HepG2 (cell line): ENCODE measurements around the gene SLC7A8. TPM values are rescaled to one million over a fixed set of nuclear protein-coding genes. Genes with fewer than 3 reads are reported as not detected.

Experiments
- ATAC-seq: fragments of 200-7000 bp; cut with Tn5 transposase; 3 replicates; pipeline ENCODE4 v1.9.1; 2020; ENCODE audit warnings: mild to moderate bottlenecking, moderate library complexity
- BruUV-seq: library from RNA; stranded (reverse); fragments of 400-500 nt; replicated peaks from 2 replicates; lab custom pipeline; 2021; lab: Mats Ljungman, UMichigan
- CTCF ChIA-PET: fragments of 300-600 bp; formaldehyde crosslinking; extraction: SDS; loops from one replicate; lab custom pipeline; 2021; ENCODE audit warnings: low total read pairs, inconsistent platforms, low intra/inter-chr PET ratio; lab: Yijun Ruan, JAX
- POLR2A ChIA-PET: fragments of 350-600 bp; sonication (Branson Sonifier 250); formaldehyde crosslinking; loops from one replicate; lab custom pipeline; 2020; ENCODE audit warnings: antibody characterized with exemption, inconsistent platforms; lab: Yijun Ruan, JAX
- DNase-seq: peaks from one replicate; pipeline ENCODE4 v3.0.0-alpha.2; 2015; ENCODE audit warnings: low spot score
- FAIRE-seq: peaks from 3 replicates; lab custom pipeline; 2011; peaks lifted over from hg19 to GRCh38; lab: Jason Lieb, UNC
- H2AFZ ChIP-seq: one replicate; pipeline ENCODE4 v1.6.1; 2011; ENCODE audit warnings: low read length, inconsistent platforms
- H3K27ac ChIP-seq: fragments of 300-600 bp; 3 replicates; pipeline ENCODE4 v1.8.0; 2011; ENCODE audit warnings: mixed run types, mild to moderate bottlenecking, mixed read lengths, low read length, inconsistent platforms; ENCODE audit not compliant: insufficient read depth; ENCODE audit errors: extremely low read length
- H3K27me3 ChIP-seq, 2 experiments: fragments of 200-600 bp in 1 of 2; 2 replicates in 1 of 2; 3 replicates in 1 of 2; pipeline versions ENCODE4 v1.6.0 to v1.8.0; 2011; ENCODE audit warnings: low read length in 2 of 2, mild to moderate bottlenecking in 2 of 2, moderate library complexity in 2 of 2, inconsistent platforms in 1 of 2; ENCODE audit not compliant: insufficient read depth in 2 of 2, control insufficient read depth in 1 of 2
- H3K36me3 ChIP-seq, 2 experiments: fragments of 200-600 bp in 1 of 2; replicated peaks in 1 of 2; 2 replicates in 1 of 2; 3 replicates in 1 of 2; pipeline versions ENCODE4 v1.5.1 to v1.8.0; 2011; ENCODE audit warnings: low read length in 2 of 2, inconsistent platforms in 1 of 2; ENCODE audit not compliant: insufficient read depth in 2 of 2, control insufficient read depth in 1 of 2
- H3K4me1 ChIP-seq: 2 replicates; pipeline ENCODE4 v1.5.1; 2012; ENCODE audit warnings: low read length, inconsistent platforms; ENCODE audit not compliant: insufficient read depth
- H3K4me2 ChIP-seq: 2 replicates; pipeline ENCODE4 v1.6.0; 2011; ENCODE audit warnings: low read depth, low read length, inconsistent platforms
- H3K4me3 ChIP-seq, 3 experiments: fragments of 200-600 bp in 1 of 3; sonication (generic), shearing (Covaris generic) in 1 of 3; replicated peaks in 1 of 3; 2 replicates each; pipeline ENCODE4 v1.5.1; 2011 to 2016; ENCODE audit warnings: low read length in 3 of 3, inconsistent platforms in 2 of 3, low read depth in 2 of 3, mild to moderate bottlenecking in 2 of 3, control low read depth in 1 of 3, mixed read lengths in 1 of 3; ENCODE audit not compliant: insufficient read depth in 1 of 3
- H3K79me2 ChIP-seq: one replicate; pipeline ENCODE4 v1.6.1; 2011; ENCODE audit warnings: low read length, inconsistent platforms; ENCODE audit not compliant: insufficient read depth
- H3K9ac ChIP-seq: 2 replicates; pipeline ENCODE4 v1.6.0; 2011; ENCODE audit warnings: mild to moderate bottlenecking, low read depth, low read length, inconsistent platforms; ENCODE audit not compliant: insufficient read depth
- H3K9me3 ChIP-seq: 2 replicates; pipeline ENCODE4 v1.5.1; 2012; ENCODE audit warnings: mild to moderate bottlenecking, low read length
- H4K20me1 ChIP-seq: 2 replicates; pipeline ENCODE4 v1.6.0; 2011; ENCODE audit warnings: inconsistent platforms, mild to moderate bottlenecking, low read length, moderate library complexity; ENCODE audit not compliant: insufficient read depth
- NFIB ChIP-seq: sonication (generic); formaldehyde crosslinking; IDR thresholded peaks from 2 replicates; pipeline ENCODE4 v1.9.0; 2021; ENCODE audit warnings: missing genetic modification reagents, mild to moderate bottlenecking, borderline replicate concordance
- WGBS: methylation state at CpG from one replicate; pipeline ENCODE4 v1.1.6; 2017; ENCODE audit warnings: low lambda C conversion rate; 5-methylcytosine and 5-hydroxymethylcytosine counted together
- in situ Hi-C: cut with HindIII; loops from 2 replicates; pipeline ENCODE4 v1.10.0; 2017; ENCODE audit warnings: low pct_unique_long_range_greater_than_20kb; ENCODE audit not compliant: extremely low pct_ligation_motif_present
- intact Hi-C: fragments of 100-400 bp; cut with micrococcal nuclease; formaldehyde crosslinking; loops from one replicate; pipeline ENCODE4 v1.10.0; 2022; ENCODE audit not compliant: unreplicated experiment
- polyA plus RNA-seq, 8 experiments: library from polyadenylated mRNA; depleted of rRNA in 3 of 8; stranded (reverse) in 7 of 8; unstranded in 1 of 8; fragments of >200 nt; fragmentation: Illumina TruSeq in 4 of 8; extraction: Trizol in 4 of 8; gene quantifications; 2 replicates each; pipeline versions ENCODE4 v1.2.1 to v1.2.3, GENCODE V29; 2011 to 2016; ENCODE audit warnings: low read depth in 4 of 8, missing spikeins in 1 of 8, mixed read lengths in 1 of 8; ENCODE audit not compliant: insufficient read depth in 1 of 8
- total RNA-seq, 5 experiments: library from RNA; depleted of rRNA; stranded (reverse); fragments of >200 nt; fragmentation: Illumina TruSeq; extraction: Trizol; gene quantifications; 2 replicates each; pipeline ENCODE4 v1.2.3, GENCODE V29; 2016; ENCODE audit warnings: low read depth in 1 of 5
- TF ChIP-seq, protein P1 (sequence below): sonication (generic); formaldehyde crosslinking; IDR thresholded peaks from 2 replicates; pipeline ENCODE4 v1.5.0; 2020; ENCODE audit warnings: mild to moderate bottlenecking, missing genetic modification reagents, borderline replicate concordance

Gene SLC7A8
- total and polyA plus RNA-seq, 2 of the 13 experiments (the other 11 are each of a cell fraction or from before 2014, with no cell fraction given), result 0.25 TPM; not detected in 1

DNA sequence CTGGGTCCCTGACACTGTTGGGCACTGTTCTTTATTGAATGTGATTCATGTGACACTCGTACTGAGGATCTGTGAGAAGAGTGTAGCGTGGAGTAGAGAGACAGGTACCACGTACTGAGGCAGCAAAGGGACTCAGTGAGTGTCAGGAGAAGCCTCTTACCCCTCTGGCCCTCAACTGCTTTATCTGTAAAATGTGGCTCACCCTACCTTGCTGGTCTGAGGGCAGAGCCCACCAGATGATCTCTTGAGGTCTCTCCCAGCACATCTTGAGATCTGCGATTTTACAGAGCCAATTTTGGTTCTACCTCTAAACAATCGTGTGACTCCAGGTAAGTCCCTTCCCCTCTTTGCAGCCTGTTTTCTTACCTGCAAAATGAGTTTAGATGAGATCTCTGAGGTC, 67.5 kb downstream of the SLC7A8 start:
- no peak overlapping the region for H3K4me3 ChIP-seq
- no peak for FAIRE-seq
- H2AFZ ChIP-seq, result no peak overlapping the region
- BruUV-seq, result no TSS peak
- H3K4me2 ChIP-seq, result no peak overlapping the region
- ChIA-PET CTCF (interaction anchor here (9.6 kb wide), 1 partner anchor 69 kb away, joined by 493 read pairs; the partner anchor contains the start of gene SLC7A8), POLR2A (interaction anchor here (0.7 to 0.9 kb wide), 2 partner anchors 21 to 54 kb away, joined by 3 read pairs; partner anchors contain the start of genes ACIN1 and C14orf119)
- peaks cover 47% of the 10 kb centered on the region for H3K4me1 ChIP-seq
- TF ChIP-seq, protein P1, sequence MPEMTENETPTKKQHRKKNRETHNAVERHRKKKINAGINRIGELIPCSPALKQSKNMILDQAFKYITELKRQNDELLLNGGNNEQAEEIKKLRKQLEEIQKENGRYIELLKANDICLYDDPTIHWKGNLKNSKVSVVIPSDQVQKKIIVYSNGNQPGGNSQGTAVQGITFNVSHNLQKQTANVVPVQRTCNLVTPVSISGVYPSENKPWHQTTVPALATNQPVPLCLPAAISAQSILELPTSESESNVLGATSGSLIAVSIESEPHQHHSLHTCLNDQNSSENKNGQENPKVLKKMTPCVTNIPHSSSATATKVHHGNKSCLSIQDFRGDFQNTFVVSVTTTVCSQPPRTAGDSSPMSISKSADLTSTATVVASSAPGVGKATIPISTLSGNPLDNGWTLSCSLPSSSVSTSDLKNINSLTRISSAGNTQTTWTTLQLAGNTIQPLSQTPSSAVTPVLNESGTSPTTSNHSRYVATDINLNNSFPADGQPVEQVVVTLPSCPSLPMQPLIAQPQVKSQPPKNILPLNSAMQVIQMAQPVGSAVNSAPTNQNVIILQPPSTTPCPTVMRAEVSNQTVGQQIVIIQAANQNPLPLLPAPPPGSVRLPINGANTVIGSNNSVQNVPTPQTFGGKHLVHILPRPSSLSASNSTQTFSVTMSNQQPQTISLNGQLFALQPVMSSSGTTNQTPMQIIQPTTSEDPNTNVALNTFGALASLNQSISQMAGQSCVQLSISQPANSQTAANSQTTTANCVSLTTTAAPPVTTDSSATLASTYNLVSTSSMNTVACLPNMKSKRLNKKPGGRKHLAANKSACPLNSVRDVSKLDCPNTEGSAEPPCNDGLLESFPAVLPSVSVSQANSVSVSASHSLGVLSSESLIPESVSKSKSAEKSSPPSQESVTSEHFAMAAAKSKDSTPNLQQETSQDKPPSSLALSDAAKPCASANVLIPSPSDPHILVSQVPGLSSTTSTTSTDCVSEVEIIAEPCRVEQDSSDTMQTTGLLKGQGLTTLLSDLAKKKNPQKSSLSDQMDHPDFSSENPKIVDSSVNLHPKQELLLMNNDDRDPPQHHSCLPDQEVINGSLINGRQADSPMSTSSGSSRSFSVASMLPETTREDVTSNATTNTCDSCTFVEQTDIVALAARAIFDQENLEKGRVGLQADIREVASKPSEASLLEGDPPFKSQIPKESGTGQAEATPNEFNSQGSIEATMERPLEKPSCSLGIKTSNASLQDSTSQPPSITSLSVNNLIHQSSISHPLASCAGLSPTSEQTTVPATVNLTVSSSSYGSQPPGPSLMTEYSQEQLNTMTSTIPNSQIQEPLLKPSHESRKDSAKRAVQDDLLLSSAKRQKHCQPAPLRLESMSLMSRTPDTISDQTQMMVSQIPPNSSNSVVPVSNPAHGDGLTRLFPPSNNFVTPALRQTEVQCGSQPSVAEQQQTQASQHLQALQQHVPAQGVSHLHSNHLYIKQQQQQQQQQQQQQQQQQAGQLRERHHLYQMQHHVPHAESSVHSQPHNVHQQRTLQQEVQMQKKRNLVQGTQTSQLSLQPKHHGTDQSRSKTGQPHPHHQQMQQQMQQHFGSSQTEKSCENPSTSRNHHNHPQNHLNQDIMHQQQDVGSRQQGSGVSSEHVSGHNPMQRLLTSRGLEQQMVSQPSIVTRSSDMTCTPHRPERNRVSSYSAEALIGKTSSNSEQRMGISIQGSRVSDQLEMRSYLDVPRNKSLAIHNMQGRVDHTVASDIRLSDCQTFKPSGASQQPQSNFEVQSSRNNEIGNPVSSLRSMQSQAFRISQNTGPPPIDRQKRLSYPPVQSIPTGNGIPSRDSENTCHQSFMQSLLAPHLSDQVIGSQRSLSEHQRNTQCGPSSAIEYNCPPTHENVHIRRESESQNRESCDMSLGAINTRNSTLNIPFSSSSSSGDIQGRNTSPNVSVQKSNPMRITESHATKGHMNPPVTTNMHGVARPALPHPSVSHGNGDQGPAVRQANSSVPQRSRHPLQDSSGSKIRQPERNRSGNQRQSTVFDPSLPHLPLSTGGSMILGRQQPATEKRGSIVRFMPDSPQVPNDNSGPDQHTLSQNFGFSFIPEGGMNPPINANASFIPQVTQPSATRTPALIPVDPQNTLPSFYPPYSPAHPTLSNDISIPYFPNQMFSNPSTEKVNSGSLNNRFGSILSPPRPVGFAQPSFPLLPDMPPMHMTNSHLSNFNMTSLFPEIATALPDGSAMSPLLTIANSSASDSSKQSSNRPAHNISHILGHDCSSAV (CRISPR knock-in tag), result no peak
- 0 out of 2 replicates have a peak, but pooled peaks have one; percentile 11 for TF ChIP-seq NFIB (CRISPR knock-in tag)
- H3K9ac ChIP-seq, result no peak overlapping the region
- no peaks in the 10 kb centered on the region for H4K20me1 ChIP-seq
- no peak overlapping the region for H3K27ac ChIP-seq
- no peak for DNase-seq
- in situ Hi-C loops, result no loop called here
- ATAC-seq, result no peak
- peaks cover 50 to 94% of the 10 kb centered on the region in 2 experiments for H3K27me3 ChIP-seq
- H3K79me2 ChIP-seq, result no peaks in the 10 kb centered on the region
- no peaks in the 10 kb centered on the region for H3K9me3 ChIP-seq
- no peaks in the 10 kb centered on the region for H3K36me3 ChIP-seq
- intact Hi-C loops, result no loop called here
- WGBS, result 13% methylated on average over 5 of the region's 5 CpGs
